ENCODE data around the gene LRRC59.
A peak's percentile ranks its signal among the peaks of the same experiment; 100 is the strongest.

Gene LRRC59

DNA sequence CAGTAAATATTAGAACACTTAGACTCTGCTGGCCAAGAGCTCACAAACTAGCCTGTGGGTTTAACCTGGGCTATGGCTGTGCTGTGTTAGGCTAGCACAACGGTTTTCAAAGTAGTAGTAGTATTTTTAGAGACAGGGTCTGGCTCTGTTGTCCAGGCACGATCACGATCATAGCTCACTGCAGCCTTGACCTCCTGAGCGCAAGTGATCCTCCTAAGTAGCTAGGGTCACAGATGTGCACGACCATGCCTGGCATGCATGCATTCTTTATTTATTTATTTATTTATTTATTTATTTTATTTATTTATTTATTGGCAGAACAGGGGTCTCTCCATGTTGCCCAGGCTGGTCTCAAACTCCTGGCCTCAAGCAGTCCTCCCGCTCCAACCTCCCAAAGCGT lies 34.7 kb downstream of the LRRC59 start:
- DNase-seq (ENCODE audit: extremely low read depth, low read depth) = no peak
- TF ChIP-seq, protein P1, sequence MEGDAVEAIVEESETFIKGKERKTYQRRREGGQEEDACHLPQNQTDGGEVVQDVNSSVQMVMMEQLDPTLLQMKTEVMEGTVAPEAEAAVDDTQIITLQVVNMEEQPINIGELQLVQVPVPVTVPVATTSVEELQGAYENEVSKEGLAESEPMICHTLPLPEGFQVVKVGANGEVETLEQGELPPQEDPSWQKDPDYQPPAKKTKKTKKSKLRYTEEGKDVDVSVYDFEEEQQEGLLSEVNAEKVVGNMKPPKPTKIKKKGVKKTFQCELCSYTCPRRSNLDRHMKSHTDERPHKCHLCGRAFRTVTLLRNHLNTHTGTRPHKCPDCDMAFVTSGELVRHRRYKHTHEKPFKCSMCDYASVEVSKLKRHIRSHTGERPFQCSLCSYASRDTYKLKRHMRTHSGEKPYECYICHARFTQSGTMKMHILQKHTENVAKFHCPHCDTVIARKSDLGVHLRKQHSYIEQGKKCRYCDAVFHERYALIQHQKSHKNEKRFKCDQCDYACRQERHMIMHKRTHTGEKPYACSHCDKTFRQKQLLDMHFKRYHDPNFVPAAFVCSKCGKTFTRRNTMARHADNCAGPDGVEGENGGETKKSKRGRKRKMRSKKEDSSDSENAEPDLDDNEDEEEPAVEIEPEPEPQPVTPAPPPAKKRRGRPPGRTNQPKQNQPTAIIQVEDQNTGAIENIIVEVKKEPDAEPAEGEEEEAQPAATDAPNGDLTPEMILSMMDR (IDR thresholded peaks at IDR 0.05; ENCODE audit: low read depth, low read length) = no peak

DNA sequence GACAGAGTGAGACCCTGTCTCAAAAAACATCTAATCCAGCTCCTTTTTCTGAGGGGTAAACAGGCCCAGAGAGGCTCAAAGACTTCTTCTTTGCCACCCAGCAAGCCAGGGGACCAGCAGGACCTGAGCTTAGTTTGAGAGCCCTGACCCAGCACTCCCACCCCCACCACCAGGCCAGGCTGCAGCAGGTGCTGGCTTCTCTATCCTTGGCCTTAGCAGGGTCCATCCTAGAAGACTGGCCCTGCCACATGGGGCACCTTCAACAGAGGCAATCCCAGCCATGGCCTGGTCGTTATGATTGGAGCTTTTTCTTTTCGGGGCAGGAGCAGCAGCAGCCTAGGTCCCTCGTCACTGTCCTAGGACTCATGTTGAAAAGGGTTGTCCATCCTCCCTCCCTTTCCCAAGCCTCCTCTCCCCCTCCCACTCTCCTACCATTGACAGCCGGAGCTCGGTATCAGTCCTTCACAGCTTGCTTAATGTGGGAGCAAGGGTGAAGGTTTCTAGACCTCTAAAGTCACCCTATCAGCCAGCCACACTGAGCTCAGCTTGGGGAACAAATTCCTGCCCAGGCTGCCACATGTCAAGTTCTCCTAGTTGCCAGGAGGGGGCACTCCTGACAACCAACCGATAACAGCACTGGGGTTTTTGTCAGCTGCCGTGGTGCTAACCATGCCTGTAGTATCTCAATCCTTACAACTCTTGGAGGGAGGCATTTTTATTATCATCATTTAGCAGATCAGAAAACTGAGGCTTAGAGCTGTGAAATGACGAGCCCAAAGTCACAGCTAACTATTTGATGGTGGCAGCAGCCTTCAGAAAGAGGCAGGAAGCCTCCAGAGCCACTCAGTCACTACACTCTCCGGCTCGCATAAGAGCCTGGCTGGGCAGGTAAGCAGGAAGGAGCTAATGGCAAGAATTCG lies 35.5 kb downstream of the LRRC59 start:
- TF ChIP-seq, protein P1 (IDR thresholded peaks at IDR 0.05; ENCODE audit: low read depth, low read length) = peak; percentile 80
- DNase-seq (ENCODE audit: extremely low read depth, low read depth) = peak; percentile 35

DNA sequence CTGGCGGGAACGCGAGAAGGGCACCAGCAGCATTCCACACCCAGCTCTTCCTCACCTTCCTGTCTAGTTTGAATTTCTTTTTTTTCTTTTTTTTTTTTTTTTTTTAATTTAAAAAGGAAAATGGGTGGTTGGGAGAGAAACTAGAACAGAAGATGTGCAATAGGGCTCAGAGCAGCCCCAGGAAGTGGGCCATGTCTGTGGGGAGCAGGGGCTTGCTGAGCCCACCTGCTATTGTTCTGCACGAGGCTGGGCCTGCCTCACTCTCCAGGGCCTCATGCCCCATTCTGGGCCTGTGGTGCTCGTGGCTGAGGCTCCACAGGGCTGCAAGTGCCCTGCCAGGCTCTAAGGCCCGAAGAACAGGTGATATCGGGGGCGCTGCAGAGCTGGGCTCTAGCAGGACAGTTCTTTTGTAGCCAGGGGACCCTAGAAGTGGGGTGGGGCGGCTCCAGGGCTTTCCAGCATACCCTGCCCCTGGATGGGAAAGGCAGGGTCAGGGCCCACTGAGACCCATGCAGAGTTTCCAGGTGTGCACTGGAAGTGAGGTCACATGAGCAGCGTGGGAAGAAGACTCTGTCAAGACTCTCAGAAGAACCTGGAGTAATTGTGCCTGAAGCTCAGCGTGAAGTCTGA lies 36.7 kb downstream of the LRRC59 start:
- no peak for DNase-seq (ENCODE audit: extremely low read depth, low read depth)
- TF ChIP-seq, protein P1 (IDR thresholded peaks at IDR 0.05; ENCODE audit: low read depth, low read length) = no peak

DNA sequence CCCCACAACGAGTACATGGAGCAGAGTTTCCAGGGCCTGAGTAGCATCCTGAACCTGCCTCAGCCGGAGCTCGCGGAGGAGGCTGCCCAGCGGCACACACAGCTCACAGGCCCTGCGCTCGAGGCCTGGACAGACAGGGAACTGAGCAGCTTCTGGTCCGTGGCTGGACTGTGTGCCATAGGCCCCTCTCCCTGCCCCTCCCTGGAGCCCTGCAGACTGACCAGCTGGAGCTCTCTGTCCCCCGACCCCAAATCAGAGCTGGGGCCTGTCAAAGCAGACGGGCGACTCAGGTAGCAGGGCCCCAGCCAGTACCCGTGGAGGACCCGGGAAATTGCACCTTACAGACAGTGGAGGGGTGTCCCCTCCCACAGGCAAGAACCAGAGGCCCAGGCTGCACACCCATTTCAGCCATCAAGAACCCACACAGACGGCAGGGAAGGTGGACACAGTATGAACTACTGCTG lies 37.3 kb downstream of the LRRC59 start:
- TF ChIP-seq, protein P1 (IDR thresholded peaks at IDR 0.05; ENCODE audit: low read depth, low read length) = no peak
- no peak for DNase-seq (ENCODE audit: extremely low read depth, low read depth)

DNA sequence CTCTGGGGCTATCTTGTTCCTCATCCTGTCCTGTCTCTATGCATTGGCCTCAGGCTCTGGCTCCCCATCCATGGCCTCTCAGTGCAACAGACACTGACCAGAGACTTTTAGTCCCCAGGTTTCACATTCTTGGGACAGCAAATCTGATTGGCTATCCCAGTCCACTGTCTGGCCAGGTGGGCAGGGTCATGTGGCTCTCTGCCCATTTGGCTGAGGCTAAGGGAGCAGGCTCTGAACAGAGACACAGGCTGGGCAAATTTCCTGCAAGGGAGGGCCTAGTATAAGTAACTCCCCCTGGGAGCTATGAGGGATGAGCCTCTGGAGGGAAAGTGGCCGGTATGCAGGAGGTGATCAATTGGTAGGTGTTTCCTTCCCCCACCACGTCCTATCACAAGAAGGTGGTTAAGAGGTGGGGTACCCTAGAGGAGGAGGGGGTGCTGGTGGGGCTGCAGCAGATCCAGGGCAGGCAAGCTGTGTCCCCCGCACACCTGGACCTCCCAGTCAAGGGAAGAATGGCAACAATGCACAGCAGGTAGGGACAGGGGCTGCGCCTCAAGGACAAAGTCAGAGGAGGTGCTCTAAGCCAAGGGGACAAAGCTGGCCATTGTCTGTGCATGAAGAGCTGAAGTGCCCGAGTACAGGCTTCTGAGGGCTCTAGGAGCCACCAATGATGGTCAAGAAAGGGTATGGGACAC lies 38.2 kb downstream of the LRRC59 start:
- DNase-seq (ENCODE audit: extremely low read depth, low read depth) = no peak

DNA sequence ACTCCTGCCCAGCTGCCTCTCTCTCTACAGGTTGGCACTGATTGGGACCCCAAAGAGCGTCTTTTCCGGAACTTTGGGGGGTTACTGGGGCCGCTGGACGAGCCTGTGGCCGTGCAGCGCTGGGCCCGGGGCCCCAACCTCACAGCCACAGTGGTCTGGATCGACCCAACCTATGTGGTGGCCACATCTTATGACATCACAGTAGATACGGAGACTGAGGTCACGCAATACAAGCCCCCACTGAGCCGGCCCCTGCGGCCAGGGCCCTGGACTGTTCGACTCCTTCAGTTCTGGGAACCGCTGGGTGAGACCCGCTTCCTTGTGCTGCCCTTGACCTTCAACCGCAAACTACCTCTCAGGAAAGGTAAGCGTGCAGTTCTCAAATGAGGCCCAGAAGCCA lies 39.1 kb downstream of the LRRC59 start:
- TF ChIP-seq, protein P1 (IDR thresholded peaks at IDR 0.05; ENCODE audit: low read depth, low read length) = no peak
- DNase-seq (ENCODE audit: extremely low read depth, low read depth) = no peak

More for the DNA sequence above, 38.2 kb downstream of the LRRC59 start:
- TF ChIP-seq, protein P1 (IDR thresholded peaks at IDR 0.05; ENCODE audit: low read depth, low read length) = no peak

Measured in AG09319 (cell line).